HEK293 (cell line): ENCODE results near the gene TRIM24.

Experiments
- CTCF ChIA-PET: fragments of 350-600 bp; formaldehyde crosslinking; extraction: SDS; loops from one replicate; lab custom pipeline; 2021; ENCODE audit warnings: antibody characterized with exemption; lab: Yijun Ruan, JAX
- POLR2A ChIA-PET: fragments of 300-600 bp; formaldehyde crosslinking; extraction: SDS; loops from one replicate; lab custom pipeline; 2020; ENCODE audit warnings: antibody characterized with exemption, inconsistent platforms; lab: Yijun Ruan, JAX
- H3K27ac ChIP-seq: fragments of 200-500 bp; sonication (Bioruptor generic); 2 replicates; pipeline ENCODE4 v1.5.1; 2014; ENCODE audit warnings: low read depth, low read length, control low read depth, inconsistent platforms; ENCODE audit errors: extremely low read depth
- H3K36me3 ChIP-seq, 2 experiments: fragments of 200-500 bp in 1 of 2; sonication (Bioruptor generic) in 1 of 2; 1 replicate in 1 of 2; 2 replicates in 1 of 2; pipeline ENCODE4 v1.5.1; 2014 to 2017; ENCODE audit warnings: inconsistent platforms in 2 of 2, low read length in 2 of 2; ENCODE audit not compliant: control insufficient read depth in 2 of 2, insufficient read depth in 1 of 2
- H3K4me1 ChIP-seq: fragments of 200-500 bp; sonication (Bioruptor generic); 2 replicates; pipeline ENCODE4 v1.5.1; 2014; ENCODE audit warnings: mild to moderate bottlenecking, low read length, inconsistent platforms; ENCODE audit not compliant: control insufficient read depth, insufficient read depth
- H3K4me3 ChIP-seq: 2 replicates; pipeline ENCODE4 v1.5.1; 2011; ENCODE audit warnings: low read depth, mild to moderate bottlenecking, control low read depth, low read length, moderate library complexity
- H3K9me3 ChIP-seq: fragments of 200-500 bp; sonication (Bioruptor generic); 2 replicates; pipeline ENCODE4 v1.5.1; 2014; ENCODE audit warnings: low read depth, low read length, inconsistent platforms; ENCODE audit not compliant: control insufficient read depth, insufficient read depth
- GLI4 ChIP-seq: fragments of 450-650 bp; formaldehyde crosslinking; IDR thresholded peaks from 2 replicates; pipeline ENCODE4 v1.5.1; 2016; ENCODE audit warnings: missing biosample characterization, missing genetic modification characterization
- GLIS2 ChIP-seq: fragments of 450-650 bp; formaldehyde crosslinking; IDR thresholded peaks from 2 replicates; pipeline ENCODE4 v1.5.1; 2016; ENCODE audit warnings: missing biosample characterization, missing genetic modification characterization
- SCRT2 ChIP-seq: fragments of 450-650 bp; formaldehyde crosslinking; IDR thresholded peaks from 2 replicates; pipeline ENCODE4 v1.5.1; 2016; ENCODE audit warnings: missing biosample characterization, missing genetic modification characterization
- YY1 ChIP-seq: fragments of 450-650 bp; formaldehyde crosslinking; IDR thresholded peaks from 2 replicates; pipeline ENCODE4 v1.5.1; 2018; ENCODE audit warnings: missing biosample characterization, missing genetic modification characterization
- ZFP3 ChIP-seq: fragments of 450-650 bp; formaldehyde crosslinking; IDR thresholded peaks from 2 replicates; pipeline ENCODE4 v1.5.1; 2016; ENCODE audit warnings: low read depth, missing biosample characterization, missing genetic modification characterization
- ZFP69B ChIP-seq: fragments of 450-650 bp; formaldehyde crosslinking; IDR thresholded peaks from 2 replicates; pipeline ENCODE4 v1.5.1; 2016; ENCODE audit warnings: missing biosample characterization, missing genetic modification characterization
- ZNF19 ChIP-seq: fragments of 450-650 bp; formaldehyde crosslinking; IDR thresholded peaks from 2 replicates; pipeline ENCODE4; 2016; ENCODE audit warnings: missing biosample characterization, missing genetic modification characterization, low read depth
- ZNF214 ChIP-seq: fragments of 450-650 bp; formaldehyde crosslinking; IDR thresholded peaks from 2 replicates; pipeline ENCODE4 v1.5.1; 2017; ENCODE audit warnings: missing biosample characterization, mild to moderate bottlenecking, missing genetic modification characterization, borderline replicate concordance
- ZNF248 ChIP-seq: fragments of 450-650 bp; formaldehyde crosslinking; IDR thresholded peaks from 2 replicates; pipeline ENCODE4 v1.5.1; 2017; ENCODE audit warnings: missing biosample characterization, missing genetic modification characterization
- ZNF292 ChIP-seq: fragments of 450-650 bp; formaldehyde crosslinking; IDR thresholded peaks from 2 replicates; pipeline ENCODE4 v1.5.1; 2016; ENCODE audit warnings: low read depth, missing biosample characterization, missing genetic modification characterization, borderline replicate concordance
- ZNF37A ChIP-seq: fragments of 450-650 bp; IDR thresholded peaks from 2 replicates; pipeline ENCODE4 v1.5.1; 2018; ENCODE audit warnings: missing biosample characterization, missing genetic modification characterization
- ZNF600 ChIP-seq: fragments of 450-650 bp; formaldehyde crosslinking; IDR thresholded peaks from 2 replicates; pipeline ENCODE4 v1.5.1; 2016; ENCODE audit warnings: missing biosample characterization, missing genetic modification characterization
- ZNF670 ChIP-seq: fragments of 450-650 bp; formaldehyde crosslinking; IDR thresholded peaks from 2 replicates; pipeline ENCODE4 v1.5.1; 2016; ENCODE audit warnings: missing biosample characterization, missing genetic modification characterization, low read depth
- ZNF843 ChIP-seq: fragments of 450-650 bp; formaldehyde crosslinking; IDR thresholded peaks from 2 replicates; pipeline ENCODE4 v1.5.1; 2016; ENCODE audit warnings: missing biosample characterization, missing genetic modification characterization
- TF ChIP-seq, protein P1 (sequence below): fragments of 450-650 bp; formaldehyde crosslinking; IDR thresholded peaks from 2 replicates; pipeline ENCODE4 v1.5.1; 2016; ENCODE audit warnings: missing biosample characterization, missing genetic modification characterization
- TF ChIP-seq, protein P2 (sequence below): fragments of 450-650 bp; formaldehyde crosslinking; IDR thresholded peaks from 2 replicates; pipeline ENCODE4 v1.5.1; 2016; ENCODE audit warnings: missing biosample characterization, missing genetic modification characterization, borderline replicate concordance
- TF ChIP-seq, protein P3 (sequence below): fragments of 450-650 bp; formaldehyde crosslinking; IDR thresholded peaks from 2 replicates; pipeline ENCODE4 v1.5.1; 2016; ENCODE audit warnings: missing biosample characterization, missing genetic modification characterization

The TRIM24 gene

DNA sequence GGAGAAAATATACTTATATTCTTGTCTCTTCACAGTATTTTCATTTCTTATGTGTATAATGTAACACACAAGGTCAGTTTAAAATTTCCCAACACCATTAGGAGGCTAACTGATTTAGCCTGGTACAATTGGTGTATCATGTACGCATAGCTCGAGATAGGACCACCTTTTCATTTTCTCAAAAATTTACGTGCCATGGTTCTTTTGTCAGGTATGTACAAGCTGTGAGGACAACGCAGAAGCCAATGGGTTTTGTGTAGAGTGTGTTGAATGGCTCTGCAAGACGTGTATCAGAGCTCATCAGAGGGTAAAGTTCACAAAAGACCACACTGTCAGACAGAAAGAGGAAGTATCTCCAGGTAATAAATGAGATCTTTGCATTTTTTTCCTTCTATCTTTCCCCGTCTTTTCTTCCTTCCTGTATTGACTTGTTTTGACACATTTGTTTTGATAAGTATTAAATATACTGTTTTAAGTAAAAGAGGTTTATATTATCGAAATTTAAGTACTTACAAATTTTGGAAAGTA, 55.0 kb downstream of the TRIM24 start:
- Histone ChIP-seq H3K4me1 (no peaks in the 10 kb centered on the region), H3K4me3 (no peak overlapping the region), H3K9me3 (no peaks in the 10 kb centered on the region)
- TF ChIP-seq ZNF37A (tag by site-specific recombination) (no peak), ZFP69B (tag by site-specific recombination) (no peak), ZNF19 (tag by site-specific recombination) (no peak), ZNF670 (tag by site-specific recombination) (no peak), ZNF248 (no peak), GLIS2 (no peak), ZNF214 (tag by site-specific recombination) (no peak), GLI4 (no peak), YY1 (no peak), ZNF843 (tag by site-specific recombination) (no peak)
- TF ChIP-seq, protein P1, sequence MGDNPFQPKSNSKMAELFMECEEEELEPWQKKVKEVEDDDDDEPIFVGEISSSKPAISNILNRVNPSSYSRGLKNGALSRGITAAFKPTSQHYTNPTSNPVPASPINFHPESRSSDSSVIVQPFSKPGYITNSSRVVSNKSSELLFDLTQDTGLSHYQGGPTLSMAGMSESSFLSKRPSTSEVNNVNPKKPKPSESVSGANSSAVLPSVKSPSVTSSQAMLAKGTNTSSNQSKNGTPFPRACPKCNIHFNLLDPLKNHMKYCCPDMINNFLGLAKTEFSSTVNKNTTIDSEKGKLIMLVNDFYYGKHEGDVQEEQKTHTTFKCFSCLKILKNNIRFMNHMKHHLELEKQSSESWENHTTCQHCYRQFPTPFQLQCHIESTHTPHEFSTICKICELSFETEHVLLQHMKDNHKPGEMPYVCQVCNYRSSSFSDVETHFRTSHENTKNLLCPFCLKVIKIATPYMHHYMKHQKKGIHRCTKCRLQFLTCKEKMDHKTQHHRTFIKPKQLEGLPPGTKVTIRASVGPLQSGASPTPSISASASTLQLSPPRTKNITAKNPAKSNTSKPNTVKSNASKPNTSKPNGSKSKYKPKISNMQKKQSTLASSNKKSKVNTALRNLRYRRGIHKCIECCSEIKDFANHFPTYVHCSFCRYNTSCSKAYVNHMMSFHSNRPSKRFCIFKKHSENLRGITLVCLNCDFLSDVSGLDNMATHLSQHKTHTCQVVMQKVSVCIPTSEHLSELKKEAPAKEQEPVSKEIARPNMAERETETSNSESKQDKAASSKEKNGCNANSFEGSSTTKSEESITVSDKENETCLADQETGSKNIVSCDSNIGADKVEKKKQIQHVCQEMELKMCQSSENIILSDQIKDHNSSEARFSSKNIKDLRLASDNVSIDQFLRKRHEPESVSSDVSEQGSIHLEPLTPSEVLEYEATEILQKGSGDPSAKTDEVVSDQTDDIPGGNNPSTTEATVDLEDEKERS (tag by site-specific recombination): no peak
- TF ChIP-seq, all 188 proteins: peak for 0
- peaks cover 7 to 67% of the 10 kb centered on the region in 2 experiments; a peak in 2 of 3 replicates for H3K36me3 ChIP-seq
- POLR2A ChIA-PET: no interaction called here
- CTCF ChIA-PET: no interaction called here
- no peak overlapping the region for H3K27ac ChIP-seq

DNA sequence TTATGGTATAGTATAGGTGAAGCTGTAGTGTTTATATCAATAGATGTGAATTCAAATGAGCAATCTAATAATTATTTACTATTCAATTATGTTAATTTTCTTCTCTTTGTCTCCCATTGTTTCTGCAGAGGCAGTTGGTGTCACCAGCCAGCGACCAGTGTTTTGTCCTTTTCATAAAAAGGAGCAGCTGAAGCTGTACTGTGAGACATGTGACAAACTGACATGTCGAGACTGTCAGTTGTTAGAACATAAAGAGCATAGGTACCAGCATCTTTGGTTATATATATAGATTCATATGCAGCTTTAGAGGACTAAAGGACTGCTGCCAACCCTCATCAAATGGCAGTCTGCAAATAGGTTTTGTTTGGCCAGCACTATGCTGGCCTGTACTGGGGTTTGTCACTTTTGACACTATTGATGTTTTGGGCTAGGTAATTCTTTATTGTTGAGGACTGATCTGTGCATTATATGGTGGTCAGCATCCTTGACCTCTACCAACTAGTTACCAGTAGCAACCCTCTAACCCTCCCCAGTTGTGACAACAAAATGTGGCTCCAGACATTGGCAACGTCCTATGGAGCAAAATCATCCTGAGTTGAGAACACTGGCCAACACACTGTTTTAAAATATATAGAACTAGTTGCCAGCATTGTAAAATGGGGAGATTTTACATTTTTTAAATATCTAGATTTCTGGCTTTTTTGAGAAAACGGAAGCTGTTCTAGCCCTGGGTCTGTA, 59.2 kb downstream of the TRIM24 start:
- ChIA-PET CTCF (no interaction called here), POLR2A (no interaction called here)
- H3K4me3 ChIP-seq: no peak overlapping the region
- H3K27ac ChIP-seq: no peak overlapping the region
- H3K36me3 ChIP-seq: peaks cover 7 to 52% of the 10 kb centered on the region in 2 experiments; a peak in 2 of 3 replicates
- no peaks in the 10 kb centered on the region for H3K9me3 ChIP-seq
- no peaks in the 10 kb centered on the region for H3K4me1 ChIP-seq
- TF ChIP-seq, protein P2, sequence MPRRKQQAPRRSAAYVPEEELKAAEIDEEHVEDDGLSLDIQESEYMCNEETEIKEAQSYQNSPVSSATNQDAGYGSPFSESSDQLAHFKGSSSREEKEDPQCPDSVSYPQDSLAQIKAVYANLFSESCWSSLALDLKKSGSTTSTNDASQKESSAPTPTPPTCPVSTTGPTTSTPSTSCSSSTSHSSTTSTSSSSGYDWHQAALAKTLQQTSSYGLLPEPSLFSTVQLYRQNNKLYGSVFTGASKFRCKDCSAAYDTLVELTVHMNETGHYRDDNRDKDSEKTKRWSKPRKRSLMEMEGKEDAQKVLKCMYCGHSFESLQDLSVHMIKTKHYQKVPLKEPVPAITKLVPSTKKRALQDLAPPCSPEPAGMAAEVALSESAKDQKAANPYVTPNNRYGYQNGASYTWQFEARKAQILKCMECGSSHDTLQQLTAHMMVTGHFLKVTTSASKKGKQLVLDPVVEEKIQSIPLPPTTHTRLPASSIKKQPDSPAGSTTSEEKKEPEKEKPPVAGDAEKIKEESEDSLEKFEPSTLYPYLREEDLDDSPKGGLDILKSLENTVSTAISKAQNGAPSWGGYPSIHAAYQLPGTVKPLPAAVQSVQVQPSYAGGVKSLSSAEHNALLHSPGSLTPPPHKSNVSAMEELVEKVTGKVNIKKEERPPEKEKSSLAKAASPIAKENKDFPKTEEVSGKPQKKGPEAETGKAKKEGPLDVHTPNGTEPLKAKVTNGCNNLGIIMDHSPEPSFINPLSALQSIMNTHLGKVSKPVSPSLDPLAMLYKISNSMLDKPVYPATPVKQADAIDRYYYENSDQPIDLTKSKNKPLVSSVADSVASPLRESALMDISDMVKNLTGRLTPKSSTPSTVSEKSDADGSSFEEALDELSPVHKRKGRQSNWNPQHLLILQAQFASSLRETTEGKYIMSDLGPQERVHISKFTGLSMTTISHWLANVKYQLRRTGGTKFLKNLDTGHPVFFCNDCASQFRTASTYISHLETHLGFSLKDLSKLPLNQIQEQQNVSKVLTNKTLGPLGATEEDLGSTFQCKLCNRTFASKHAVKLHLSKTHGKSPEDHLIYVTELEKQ (tag by site-specific recombination): no peak
- TF ChIP-seq ZNF600 (tag by site-specific recombination) (no peak), ZNF292 (tag by site-specific recombination) (no peak)

- no peaks in the 10 kb centered on the region for H3K9me3 ChIP-seq
- no peak overlapping the region for H3K4me3 ChIP-seq
- CTCF ChIA-PET: no interaction called here
- peaks cover 7 to 47% of the 10 kb centered on the region in 2 experiments; a peak in 2 of 3 replicates for H3K36me3 ChIP-seq
- H3K4me1 ChIP-seq: no peaks in the 10 kb centered on the region
- POLR2A ChIA-PET: no interaction called here
- H3K27ac ChIP-seq: no peak overlapping the region
- TF ChIP-seq ZFP3 (no peak), SCRT2 (tag by site-specific recombination) (no peak)
- TF ChIP-seq, protein P3, sequence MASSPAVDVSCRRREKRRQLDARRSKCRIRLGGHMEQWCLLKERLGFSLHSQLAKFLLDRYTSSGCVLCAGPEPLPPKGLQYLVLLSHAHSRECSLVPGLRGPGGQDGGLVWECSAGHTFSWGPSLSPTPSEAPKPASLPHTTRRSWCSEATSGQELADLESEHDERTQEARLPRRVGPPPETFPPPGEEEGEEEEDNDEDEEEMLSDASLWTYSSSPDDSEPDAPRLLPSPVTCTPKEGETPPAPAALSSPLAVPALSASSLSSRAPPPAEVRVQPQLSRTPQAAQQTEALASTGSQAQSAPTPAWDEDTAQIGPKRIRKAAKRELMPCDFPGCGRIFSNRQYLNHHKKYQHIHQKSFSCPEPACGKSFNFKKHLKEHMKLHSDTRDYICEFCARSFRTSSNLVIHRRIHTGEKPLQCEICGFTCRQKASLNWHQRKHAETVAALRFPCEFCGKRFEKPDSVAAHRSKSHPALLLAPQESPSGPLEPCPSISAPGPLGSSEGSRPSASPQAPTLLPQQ: no peak
Observed at GRCh38 chr7:138520742-138521141, 60.7 kb downstream of the TRIM24 start.
